ENCODE data around the gene PI4KA.
"Not testable (repeated sequence)": the region's sequence is repeated elsewhere in the genome, so short reads cannot be mapped to it uniquely, and the experiment has no call there.

PI4KA gene

GRCh38 chr22:20847318-20847822 lies 11.2 kb downstream of the PI4KA start:
- no peak for DNase-seq

DNA sequence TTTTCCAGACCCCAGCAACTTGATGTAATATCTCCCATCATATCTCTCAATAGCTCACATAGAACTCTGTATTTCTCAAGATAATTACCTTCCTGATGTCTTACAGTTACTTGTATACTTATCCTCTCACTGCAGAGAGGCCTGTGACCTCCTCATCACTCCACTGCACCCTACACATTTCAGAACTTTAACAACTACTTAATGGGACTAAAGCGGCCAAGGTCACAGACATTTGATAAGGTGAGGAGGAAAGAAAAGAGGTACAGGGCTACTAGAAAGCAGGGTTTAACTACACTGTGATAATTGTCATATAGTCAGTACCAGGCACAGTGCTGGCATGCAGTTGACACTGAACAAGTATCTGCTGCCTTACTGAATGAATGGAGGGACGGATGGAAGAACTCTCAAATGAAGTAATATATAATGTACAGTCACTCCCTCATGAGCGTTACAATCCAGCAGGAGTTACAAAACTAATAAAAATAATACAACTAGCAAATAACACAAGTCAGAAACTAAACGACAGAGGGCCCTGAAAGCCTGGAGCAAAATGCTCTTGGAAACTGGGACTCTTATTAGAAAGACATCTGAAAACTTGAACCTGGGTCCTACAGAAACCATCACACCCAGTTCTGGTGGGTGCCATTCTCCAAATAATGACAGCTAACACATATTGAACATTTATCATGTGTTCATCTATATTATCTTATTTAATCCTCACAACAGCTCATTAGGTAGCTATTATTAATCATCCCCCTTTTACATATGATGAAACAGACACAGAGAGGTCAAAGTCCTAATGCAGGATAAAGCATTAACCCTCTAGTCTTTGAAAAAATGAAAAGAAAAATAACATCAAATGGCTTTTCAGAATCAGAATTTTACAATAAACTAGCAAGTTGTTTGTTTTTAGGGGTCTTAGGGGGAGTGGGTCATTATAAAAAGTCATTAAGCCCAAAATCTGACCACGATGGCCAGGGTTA lies 14.3 kb downstream of the PI4KA start:
- DNase-seq: no peak

- DNase-seq: no peak
Observed at GRCh38 chr22:20843501-20843900, 15.1 kb downstream of the PI4KA start.

DNA sequence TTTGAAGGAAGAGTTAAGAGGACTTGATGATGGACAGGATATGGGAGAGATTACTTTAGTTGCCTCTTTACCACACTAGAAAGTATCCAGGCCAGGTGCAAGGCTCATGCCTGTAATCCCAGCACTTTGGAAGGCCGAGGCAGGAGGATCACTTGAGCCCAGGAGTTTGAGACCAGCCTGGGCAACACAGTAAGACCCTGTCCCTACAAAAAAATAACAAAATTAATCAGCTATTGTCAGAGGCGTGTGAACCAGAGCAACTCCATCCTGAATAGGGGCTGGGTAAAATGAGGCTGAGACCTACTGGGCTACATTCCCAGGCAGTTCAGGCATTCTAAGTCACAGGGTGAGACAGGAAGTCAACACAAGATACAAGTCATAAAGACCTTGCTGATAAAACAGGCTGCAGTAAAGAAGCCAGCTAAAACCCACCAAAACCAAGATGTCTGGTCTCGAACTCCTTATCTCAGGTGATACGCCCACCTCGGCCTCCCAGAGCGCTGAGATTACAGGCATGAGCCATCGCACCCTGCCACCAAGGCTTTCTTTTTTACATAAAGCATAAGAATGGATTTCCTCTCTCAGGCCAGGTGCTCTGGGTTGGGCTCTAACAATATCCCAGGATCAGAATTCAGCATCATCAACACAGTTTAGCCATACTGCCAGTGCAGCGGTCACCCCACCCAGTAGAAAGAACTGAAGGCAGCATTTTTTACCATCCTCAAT lies 17.8 kb downstream of the PI4KA start:
- DNase-seq: no peak

DNA sequence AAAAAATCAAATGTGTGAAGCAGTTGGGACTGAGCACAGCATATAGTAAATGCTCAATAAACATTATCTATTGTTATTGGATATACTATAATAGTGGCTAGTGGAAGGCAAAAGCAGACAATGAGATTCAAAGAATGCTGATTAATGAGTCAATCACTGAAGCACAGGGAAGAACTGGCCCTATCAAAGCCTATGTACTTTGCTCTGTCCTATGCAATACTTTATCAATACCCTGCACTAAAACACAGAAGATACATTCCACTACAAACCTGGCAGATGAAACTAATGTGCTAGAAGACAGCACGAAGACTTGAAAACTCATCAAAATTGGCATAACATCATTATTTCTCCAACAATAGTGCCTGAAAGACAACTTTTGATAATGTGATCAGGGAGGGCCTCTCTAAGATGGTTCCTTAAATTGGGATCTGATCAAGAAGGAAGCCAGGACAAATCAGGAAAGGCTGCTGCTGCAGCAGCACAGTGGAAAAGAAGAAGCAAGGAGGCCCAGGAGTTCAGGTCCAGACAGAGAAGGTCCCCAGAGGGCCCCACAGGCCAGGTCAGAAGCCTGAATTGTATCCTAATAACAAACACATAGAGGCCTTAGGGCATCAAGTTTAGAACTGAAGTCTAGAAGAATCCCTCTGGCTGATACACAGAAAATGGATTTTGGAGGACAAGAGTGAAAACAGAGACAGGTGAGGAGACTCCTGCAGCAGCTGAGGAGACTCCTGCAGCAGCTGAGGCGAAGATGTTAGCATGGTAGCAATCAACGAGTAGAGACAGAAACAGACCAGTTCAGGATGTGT lies 18.6 kb downstream of the PI4KA start:
- DNase-seq: no peak

GRCh38 chr22:20839354-20839753 lies 19.3 kb downstream of the PI4KA start:
- not testable (repeated sequence) for DNase-seq

GRCh38 chr22:20836987-20837823 lies 21.4 kb downstream of the PI4KA start:
- no peak for DNase-seq

GRCh38 chr22:20834725-20835124 lies 23.9 kb downstream of the PI4KA start:
- no peak for DNase-seq

- no peak for DNase-seq
Observed at GRCh38 chr22:20834206-20834605, 24.4 kb downstream of the PI4KA start.

GRCh38 chr22:20833225-20833665 lies 25.4 kb downstream of the PI4KA start:
- DNase-seq: no peak

DNA sequence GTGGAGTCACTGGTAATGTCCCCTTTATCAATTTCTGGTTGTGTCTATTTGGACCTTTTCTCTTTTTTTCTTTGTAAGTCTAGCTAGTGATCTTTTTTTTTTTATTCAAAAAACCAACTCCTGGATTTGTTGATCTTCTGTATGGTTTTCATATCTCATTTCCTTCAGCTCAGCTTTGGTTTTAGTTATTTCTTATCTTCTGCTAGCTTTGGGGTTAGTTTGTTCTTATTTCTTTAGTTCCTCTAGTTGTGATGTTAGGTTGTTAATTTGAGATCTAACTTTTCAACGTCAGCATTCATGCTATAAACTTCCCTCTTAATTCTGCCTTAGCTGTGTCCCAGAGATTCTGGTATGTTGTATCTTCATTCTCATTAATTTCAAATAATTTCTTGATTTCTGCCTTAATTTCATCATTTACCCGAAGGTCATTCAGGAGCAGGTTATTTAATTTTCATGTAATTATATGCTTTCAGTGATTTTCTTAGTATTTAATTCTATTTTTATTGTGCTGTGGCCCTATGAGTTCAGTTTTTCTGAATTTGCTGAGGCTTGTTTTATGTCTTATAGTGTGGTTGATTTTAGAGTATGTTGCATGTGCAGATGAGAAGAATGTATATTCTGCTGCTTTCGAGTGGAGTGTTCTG lies 29.0 kb downstream of the PI4KA start:
- no peak for DNase-seq

DNA sequence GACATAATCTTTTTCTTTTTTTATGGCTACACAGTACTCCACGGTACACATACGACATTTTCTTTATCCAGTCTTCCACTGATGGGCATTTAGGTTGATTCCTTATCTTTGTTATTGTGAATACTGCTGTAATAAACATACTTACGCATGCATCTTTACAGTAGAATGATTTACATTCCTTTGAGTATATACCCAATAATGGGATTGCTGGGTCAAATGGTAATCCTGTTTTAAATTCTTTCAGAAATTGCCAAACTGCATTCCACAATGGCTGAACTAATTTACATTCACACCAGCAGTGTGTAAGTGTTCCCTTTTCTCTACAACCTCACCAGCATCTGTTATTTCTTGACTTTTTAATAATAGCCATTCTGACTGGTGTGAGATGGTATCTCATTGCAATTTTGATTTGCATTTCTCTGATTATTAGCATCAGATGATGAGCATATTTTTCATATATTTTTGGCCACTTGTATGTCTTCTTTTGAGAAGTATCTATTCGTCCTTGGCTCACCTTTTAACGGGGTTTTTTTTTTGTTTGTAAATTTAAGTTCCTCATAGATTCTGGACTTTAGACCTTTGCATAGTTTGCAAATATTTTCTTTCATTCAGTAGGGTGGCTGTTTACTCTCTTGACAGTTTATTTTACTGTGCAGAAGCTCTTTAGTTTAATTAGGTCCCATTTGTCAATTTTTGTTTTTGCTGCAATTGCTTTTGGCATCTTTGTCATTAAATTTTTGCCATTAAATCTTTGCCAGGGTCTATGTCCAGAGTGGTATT lies 32.0 kb downstream of the PI4KA start:
- DNase-seq: not testable (repeated sequence)

DNA sequence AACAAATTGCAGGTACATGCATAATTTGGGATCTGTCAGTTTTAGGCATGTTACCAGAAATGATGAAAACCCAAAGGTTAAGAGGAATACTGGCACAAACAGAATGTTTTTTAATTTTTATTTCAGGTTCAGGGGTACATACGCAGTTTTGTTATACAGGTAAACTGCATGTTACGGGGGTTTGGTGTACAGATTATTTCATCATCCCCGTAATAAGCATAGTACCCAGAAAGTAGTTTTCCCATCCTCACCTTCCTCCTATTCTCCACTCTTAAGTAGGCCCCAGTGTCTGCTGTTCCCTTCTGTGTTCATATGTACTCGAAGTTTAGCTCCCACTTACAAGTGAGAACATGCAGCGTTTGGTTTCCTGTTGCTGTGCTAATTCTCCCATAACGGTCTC lies 33.0 kb downstream of the PI4KA start:
- no peak for DNase-seq

DNA sequence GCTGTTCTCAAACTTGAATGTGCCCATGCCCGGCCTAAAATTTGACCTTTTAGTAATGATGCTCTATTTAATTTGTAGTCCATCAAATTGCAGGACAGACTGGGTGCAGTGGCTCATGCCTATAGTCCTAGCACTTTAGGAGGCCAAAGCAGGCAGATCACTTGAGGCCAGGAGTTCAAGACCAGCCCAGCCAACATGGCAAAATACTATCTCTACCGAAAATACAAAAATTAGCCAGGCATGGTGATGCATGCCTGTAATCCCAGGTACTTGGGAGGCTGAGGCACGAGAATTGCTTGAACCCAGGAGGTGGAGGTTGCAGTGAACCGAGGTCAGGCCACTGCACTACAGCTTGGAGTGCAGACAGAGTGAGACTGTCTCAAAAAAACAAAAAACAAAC lies 33.4 kb downstream of the PI4KA start:
- DNase-seq: not testable (repeated sequence)

- DNase-seq: no peak
Observed at GRCh38 chr22:20823264-20823663, 35.3 kb downstream of the PI4KA start.

DNA sequence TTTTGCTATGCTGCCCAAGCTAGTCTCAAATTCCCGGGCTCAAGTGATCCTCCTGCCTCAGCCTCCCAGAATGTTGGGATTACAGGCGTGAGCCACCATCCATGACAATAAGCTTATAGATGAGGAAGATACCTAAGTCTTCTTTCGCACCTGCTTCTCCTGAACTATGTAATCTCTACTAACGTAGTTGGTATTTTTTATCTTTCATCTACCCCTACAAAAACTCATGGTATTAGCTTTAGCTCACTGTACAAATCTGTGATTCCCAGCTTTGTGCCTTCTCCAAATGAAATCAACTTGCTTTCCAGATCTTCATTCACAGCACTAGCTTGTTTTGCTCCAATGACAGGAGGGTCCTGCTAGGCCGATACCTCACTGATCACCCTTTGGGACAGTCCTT lies 36.4 kb downstream of the PI4KA start:
- DNase-seq: no peak

DNA sequence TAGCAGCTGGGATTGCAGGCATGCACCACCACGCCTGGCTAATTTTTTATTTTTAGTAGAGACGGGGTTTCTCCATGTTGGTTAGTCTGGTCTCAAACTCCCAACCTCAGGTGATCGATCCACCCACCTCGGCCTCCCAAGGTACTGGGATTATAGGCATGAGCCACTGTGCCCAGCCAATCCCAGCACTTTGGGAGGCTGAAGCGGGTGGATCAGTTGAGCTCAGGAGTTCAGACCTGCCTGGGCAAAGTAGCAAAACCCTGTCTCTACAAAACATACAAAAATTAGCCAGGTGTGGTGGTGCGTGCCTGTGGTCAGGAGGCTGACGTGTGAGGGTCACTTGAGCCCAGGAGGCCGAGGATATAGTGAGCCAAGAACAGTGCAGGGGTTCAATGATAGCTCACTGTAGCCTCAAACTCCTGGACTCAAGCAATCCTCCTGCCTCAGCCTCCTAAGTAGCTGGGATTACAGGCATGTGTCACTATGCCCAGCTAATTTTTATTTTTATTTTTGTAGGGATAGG lies 36.8 kb downstream of the PI4KA start:
- not testable (repeated sequence) for DNase-seq

- DNase-seq: no peak
Observed at GRCh38 chr22:20819471-20819870, 39.1 kb downstream of the PI4KA start.

- DNase-seq: no peak
Observed at GRCh38 chr22:20818471-20818870, 40.1 kb downstream of the PI4KA start.

GRCh38 chr22:20816559-20816958 lies 42.1 kb downstream of the PI4KA start:
- no peak for DNase-seq
